ENCODE results near the gene YEATS2. TPM values are rescaled to one million over a fixed set of nuclear protein-coding genes. Genes with fewer than 3 reads are reported as not detected.
A peak's percentile ranks its signal among the peaks of the same experiment; 100 is the strongest.

Gene YEATS2
- total RNA-seq, 2 donors from 2014 or later = 9.2 to 12.6 TPM

GRCh38 chr3:183826448-183827250 is 129.1 kb downstream of the YEATS2 start:
- H3K36me3 ChIP-seq = peaks cover 16% of the 10 kb centered on the region
- no peaks in the 10 kb centered on the region for H3K9me3 ChIP-seq
- H3K27me3 ChIP-seq = no peaks in the 10 kb centered on the region
- H3K4me1 ChIP-seq = peaks cover 0 to 24% of the 10 kb centered on the region in 2 donors
- TF ChIP-seq CTCF (IDR thresholded peaks at IDR 0.05) = no peak
- H3K4me3 ChIP-seq = no peak overlapping the region
- DNase-seq (ENCODE audit: low spot score) = no peak
- H3K27ac ChIP-seq = no peak overlapping the region

- Histone ChIP-seq H3K36me3 (peaks cover 23% of the 10 kb centered on the region), H3K27ac (no peak overlapping the region), H3K27me3 (no peaks in the 10 kb centered on the region), H3K4me1 (peaks cover 0 to 24% of the 10 kb centered on the region in 2 donors), H3K4me3 (no peak overlapping the region), H3K9me3 (no peaks in the 10 kb centered on the region)
- DNase-seq (ENCODE audit: low spot score) = no peak
- no peak for TF ChIP-seq CTCF (IDR thresholded peaks at IDR 0.05)
Observed at GRCh38 chr3:183827809-183828537, 130.4 kb downstream of the YEATS2 start.

GRCh38 chr3:183828538-183828870 is 130.9 kb downstream of the YEATS2 start:
- Histone ChIP-seq H3K9me3 (no peaks in the 10 kb centered on the region), H3K4me1 (peaks cover 0 to 24% of the 10 kb centered on the region in 2 donors), H3K36me3 (peaks cover 28% of the 10 kb centered on the region), H3K27me3 (no peaks in the 10 kb centered on the region), H3K4me3 (no peak overlapping the region), H3K27ac (no peak overlapping the region)
- TF ChIP-seq CTCF (IDR thresholded peaks at IDR 0.05) = no peak
- no peak for DNase-seq (ENCODE audit: low spot score)

- Histone ChIP-seq H3K27me3 (no peaks in the 10 kb centered on the region), H3K4me1 (peaks cover 0 to 18% of the 10 kb centered on the region in 2 donors), H3K9me3 (no peaks in the 10 kb centered on the region), H3K4me3 (no peak overlapping the region), H3K27ac (no peak overlapping the region), H3K36me3 (peaks cover 35% of the 10 kb centered on the region)
- no peak for TF ChIP-seq CTCF (IDR thresholded peaks at IDR 0.05)
- DNase-seq (ENCODE audit: low spot score) = no peak
Observed at GRCh38 chr3:183829466-183829865, 131.9 kb downstream of the YEATS2 start.

- Histone ChIP-seq H3K4me3 (no peak overlapping the region), H3K36me3 (peaks cover 36% of the 10 kb centered on the region), H3K27me3 (no peaks in the 10 kb centered on the region), H3K4me1 (peaks cover 0 to 11% of the 10 kb centered on the region in 2 donors), H3K9me3 (no peaks in the 10 kb centered on the region), H3K27ac (no peak overlapping the region)
- TF ChIP-seq CTCF (IDR thresholded peaks at IDR 0.05) = no peak
- peak; percentile 28 for DNase-seq (ENCODE audit: low spot score)
Observed at GRCh38 chr3:183830187-183830586, 132.6 kb downstream of the YEATS2 start.

Measured in right atrium auricular region (tissue), 2 donors.